Measurements from ENCODE around the gene GAREM2. TPM values are rescaled to one million over a fixed set of nuclear protein-coding genes. Genes with fewer than 3 reads are reported as not detected.

GAREM2 gene
- total RNA-seq, 4 donors from 2014 or later, result 1.5 to 4.6 (median 2.2) TPM; not detected in 1

DNA sequence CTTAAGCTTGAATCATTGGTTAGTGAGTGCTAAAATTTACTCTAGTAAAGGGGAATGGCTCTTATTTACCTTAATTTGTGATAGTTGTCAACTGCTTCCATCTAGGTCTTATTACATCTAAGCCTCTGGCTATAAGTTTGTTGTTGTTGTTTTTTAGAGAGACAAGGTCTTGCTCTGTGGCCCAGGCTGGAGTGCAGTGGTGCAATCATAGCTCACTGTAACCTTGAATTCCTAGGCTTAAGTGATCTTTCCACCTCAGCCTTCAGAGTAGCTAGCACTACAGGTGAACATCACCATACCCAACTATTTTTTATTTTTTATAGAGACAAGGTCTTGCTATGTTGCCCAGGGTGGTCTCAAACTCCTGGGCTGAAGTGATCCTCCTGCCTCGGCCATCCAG, 65.0 kb downstream of the GAREM2 start:
- no peak overlapping the region for H3K4me3 ChIP-seq
- DNase-seq, result no peak
- in situ Hi-C loops (cut with MboI; ENCODE audit: low pct_ligation_motif_present in 1 of 4, low pct_unique_long_range_greater_than_20kb in 1 of 4, low sequenced_read_pairs in 3 of 4), result loop anchor here in 1 of 4 donors (25.0 kb wide), 1 partner anchor 99 kb away; the partner anchor contains the start of genes ADGRF3 and SELENOI
- TF ChIP-seq, protein P1, sequence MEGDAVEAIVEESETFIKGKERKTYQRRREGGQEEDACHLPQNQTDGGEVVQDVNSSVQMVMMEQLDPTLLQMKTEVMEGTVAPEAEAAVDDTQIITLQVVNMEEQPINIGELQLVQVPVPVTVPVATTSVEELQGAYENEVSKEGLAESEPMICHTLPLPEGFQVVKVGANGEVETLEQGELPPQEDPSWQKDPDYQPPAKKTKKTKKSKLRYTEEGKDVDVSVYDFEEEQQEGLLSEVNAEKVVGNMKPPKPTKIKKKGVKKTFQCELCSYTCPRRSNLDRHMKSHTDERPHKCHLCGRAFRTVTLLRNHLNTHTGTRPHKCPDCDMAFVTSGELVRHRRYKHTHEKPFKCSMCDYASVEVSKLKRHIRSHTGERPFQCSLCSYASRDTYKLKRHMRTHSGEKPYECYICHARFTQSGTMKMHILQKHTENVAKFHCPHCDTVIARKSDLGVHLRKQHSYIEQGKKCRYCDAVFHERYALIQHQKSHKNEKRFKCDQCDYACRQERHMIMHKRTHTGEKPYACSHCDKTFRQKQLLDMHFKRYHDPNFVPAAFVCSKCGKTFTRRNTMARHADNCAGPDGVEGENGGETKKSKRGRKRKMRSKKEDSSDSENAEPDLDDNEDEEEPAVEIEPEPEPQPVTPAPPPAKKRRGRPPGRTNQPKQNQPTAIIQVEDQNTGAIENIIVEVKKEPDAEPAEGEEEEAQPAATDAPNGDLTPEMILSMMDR (IDR thresholded peaks at IDR 0.05), result no peak
- TF ChIP-seq EP300 (IDR thresholded peaks at IDR 0.05; ENCODE audit: low read depth) (no peak), POLR2AphosphoS5 (IDR thresholded peaks at IDR 0.05) (no peak), POLR2A (IDR thresholded peaks at IDR 0.05) (no peak)
- no peak overlapping the region for H3K27ac ChIP-seq
- intact Hi-C loops (cut with DNase I; ENCODE audit: low total_unique reads), result no loop called here
- H3K36me3 ChIP-seq, result peaks cover 0 to 43% (median 23%) of the 10 kb centered on the region in 4 donors
- no peaks in the 10 kb centered on the region for H3K9me3 ChIP-seq
- H3K4me1 ChIP-seq, result peaks cover 10 to 43% (median 27%) of the 10 kb centered on the region in 4 donors
- no peaks in the 10 kb centered on the region for H3K27me3 ChIP-seq
- WGBS, 2 donors (ENCODE audit: low coverage in 1 of 2), result 96 to 100% methylated on average over 1 of the region's 1 CpG

DNA sequence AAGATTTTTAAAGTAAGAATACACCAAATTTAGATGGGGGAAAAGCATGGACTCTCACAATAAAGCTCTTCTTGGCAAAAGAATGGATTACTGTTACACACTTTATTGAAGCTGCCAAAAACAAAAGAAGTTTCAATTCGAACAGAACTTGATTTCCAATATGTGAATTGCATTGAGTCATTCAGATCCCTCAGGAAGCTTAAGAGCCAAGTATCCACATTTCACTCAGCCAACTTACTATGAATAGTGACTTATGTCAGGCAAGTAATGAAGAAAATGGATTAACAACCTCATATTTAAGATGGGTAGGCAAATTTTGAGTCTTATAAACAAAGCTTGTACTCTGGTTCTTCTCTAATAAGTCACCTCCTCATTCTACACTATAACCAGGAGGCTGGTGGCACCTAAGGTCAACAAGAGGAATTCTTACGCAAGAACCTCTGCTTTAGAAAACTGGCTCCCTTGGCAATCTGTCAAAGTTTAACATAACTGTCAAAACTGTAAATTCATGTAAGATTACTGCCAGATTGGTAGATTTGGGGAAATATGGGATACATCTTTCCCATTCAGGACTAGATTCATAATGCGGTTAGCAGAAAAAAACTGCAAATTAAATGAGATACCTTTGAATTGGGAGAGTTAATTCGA, 65.5 kb downstream of the GAREM2 start:
- in situ Hi-C loops (cut with MboI; ENCODE audit: low pct_ligation_motif_present in 1 of 4, low pct_unique_long_range_greater_than_20kb in 1 of 4, low sequenced_read_pairs in 3 of 4), result loop anchor here in 1 of 4 donors (25.0 kb wide), 1 partner anchor 99 kb away; the partner anchor contains the start of genes ADGRF3 and SELENOI
- WGBS, 2 donors (ENCODE audit: low coverage in 1 of 2), result 88 to 89% methylated on average over 3 to 4 of the region's 4 CpGs
- Histone ChIP-seq H3K27me3 (no peaks in the 10 kb centered on the region), H3K4me1 (peaks cover 10 to 49% (median 33%) of the 10 kb centered on the region in 4 donors), H3K4me3 (no peak overlapping the region), H3K9me3 (no peaks in the 10 kb centered on the region), H3K27ac (no peak overlapping the region), H3K36me3 (peaks cover 0 to 37% (median 20%) of the 10 kb centered on the region in 4 donors)
- no peak for TF ChIP-seq POLR2A (IDR thresholded peaks at IDR 0.05)
- TF ChIP-seq, protein P1 (IDR thresholded peaks at IDR 0.05), result no peak
- no peak for TF ChIP-seq EP300 (IDR thresholded peaks at IDR 0.05; ENCODE audit: low read depth)
- TF ChIP-seq POLR2AphosphoS5 (IDR thresholded peaks at IDR 0.05), result no peak
- no peak for DNase-seq
- intact Hi-C loops (cut with DNase I; ENCODE audit: low total_unique reads), result no loop called here

Other genes starting within 250 kb of the GAREM2 start
- gene KIF3C, start 190.6 kb upstream of the GAREM2 start, total RNA-seq, result 1 to 10 TPM in 3 of 4 donors, under 1 TPM in 1; 0.37 to 3.2 (median 2.0) TPM
- gene RAB10, start 139.0 kb upstream of the GAREM2 start, total RNA-seq, result 100 to 1,000 TPM in 3 of 4 donors, 10 to 100 TPM in 1; 99.5 to 150 (median 144) TPM
- 100 to 1,000 TPM in 2 of 4 donors, 10 to 100 TPM in 2; 92.8 to 233 (median 142) TPM for gene HADHA, start 71.5 kb downstream of the GAREM2 start, total RNA-seq
- gene HADHB, start 71.9 kb downstream of the GAREM2 start, total RNA-seq, result 100 to 1,000 TPM in 2 of 4 donors, 10 to 100 TPM in 2; 53.1 to 182 (median 133) TPM
- 10 to 100 TPM; 12.1 to 37.4 (median 26.9) TPM for gene SELENOI, start 173.1 kb downstream of the GAREM2 start, total RNA-seq
- not detected for gene ADGRF3, start 173.7 kb downstream of the GAREM2 start, total RNA-seq
- not detected for gene DRC1, start 228.8 kb downstream of the GAREM2 start, total RNA-seq